Measurements from ENCODE around the gene TBC1D14. TPM values are rescaled to one million over a fixed set of nuclear protein-coding genes. Genes with fewer than 3 reads are reported as not detected.

TBC1D14 gene
- polyA plus RNA-seq, 3 donors, result 36.3 to 44.7 (median 39.3) TPM

DNA sequence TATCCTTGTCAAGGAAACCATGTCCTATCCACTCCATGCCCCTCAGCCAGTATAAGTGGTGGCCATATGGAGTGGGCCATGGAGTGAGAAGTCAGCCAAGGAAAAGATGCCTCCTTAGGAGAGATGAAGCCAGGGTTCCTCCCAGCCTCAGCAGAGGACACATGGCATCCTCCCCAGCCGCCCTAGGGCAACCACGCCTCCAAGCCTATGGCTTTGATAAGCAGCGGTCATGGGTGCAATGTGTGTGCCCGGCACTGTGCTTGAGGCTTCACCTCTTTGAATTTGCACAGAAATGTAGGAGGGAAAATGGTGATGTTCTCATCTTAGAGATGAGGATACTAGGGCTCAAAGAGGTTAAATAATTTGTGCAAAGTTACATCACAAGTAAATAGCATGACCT lies 34.6 kb upstream of the TBC1D14 start:
- H2AFZ ChIP-seq (ENCODE audit: insufficient read depth, low read depth, low read length, poor library complexity, severe bottlenecking), result no peak overlapping the region
- 100% methylated on average over 1 of the region's 4 CpGs for WGBS (ENCODE audit: insufficient coverage)
- Mint-ChIP-seq H3K27ac (peak overlapping the region; percentile 63 to 90 (median 77)), H3K4me3 (no peak overlapping the region), H3K27me3 (ENCODE audit: low read depth in 3 of 3) (no peaks in the 10 kb centered on the region), H3K4me1 (peaks cover 45% of the 10 kb centered on the region), H3K9me3 (peaks cover 0 to 3% (median 0%) of the 10 kb centered on the region in 7 donors), H3K36me3 (peaks cover 56 to 70% of the 10 kb centered on the region in 2 donors)
- TF ChIP-seq CTCF (IDR thresholded peaks at IDR 0.05), result no peak
- H3K9me3 ChIP-seq (replicated peaks in 1 of 2; ENCODE audit: control insufficient read depth in 1 of 2, insufficient read depth in 1 of 2, low read length in 2 of 2), result no peaks in the 10 kb centered on the region
- H3K27ac ChIP-seq (ENCODE audit: low read depth in 1 of 2, low read length in 2 of 2), result peak overlapping the region; percentile 11 to 73
- no peaks in the 10 kb centered on the region for H3K27me3 ChIP-seq (ENCODE audit: control insufficient read depth in 2 of 2, insufficient read depth in 2 of 2, low read length in 2 of 2)
- H3K9ac ChIP-seq (ENCODE audit: insufficient read depth, low read length, poor library complexity, severe bottlenecking), result no peak overlapping the region
- H3K4me3 ChIP-seq (replicated peaks in 1 of 3; ENCODE audit: low read depth in 2 of 3, low read length in 3 of 3), result peak overlapping the region in 1 of 3 experiments; percentile 6
- no peak overlapping the region for H3K4me2 ChIP-seq (replicated peaks; ENCODE audit: extremely low read depth, low read length, poor library complexity, severe bottlenecking)
- intact Hi-C loops (cut with micrococcal nuclease), result loop anchor here (5.0 kb wide), 3 partner anchors 68 to 153 kb away; no protein-coding TSS in a partner anchor
- H3K4me1 ChIP-seq (ENCODE audit: control insufficient read depth in 1 of 2, insufficient read depth in 2 of 2, low read length in 2 of 2), result peaks cover 39 to 46% of the 10 kb centered on the region in 2 donors
- DNase-seq, result no peak
- H3K36me3 ChIP-seq (replicated peaks in 1 of 2; ENCODE audit: control insufficient read depth in 1 of 2, insufficient read depth in 2 of 2, low read length in 2 of 2), result peaks cover 48 to 75% of the 10 kb centered on the region in 2 donors
- H3K79me2 ChIP-seq (ENCODE audit: insufficient read depth, low read length), result peaks cover 4% of the 10 kb centered on the region
- H4K20me1 ChIP-seq (ENCODE audit: insufficient read depth, low read length), result peaks cover 40% of the 10 kb centered on the region

GRCh38 chr4:6875431-6875831 lies 34.2 kb upstream of the TBC1D14 start:
- peaks cover 4% of the 10 kb centered on the region for H3K79me2 ChIP-seq (ENCODE audit: insufficient read depth, low read length)
- TF ChIP-seq CTCF (IDR thresholded peaks at IDR 0.05), result no peak
- Mint-ChIP-seq H3K4me3 (no peak overlapping the region), H3K27me3 (ENCODE audit: low read depth in 3 of 3) (no peaks in the 10 kb centered on the region), H3K9me3 (peaks cover 0 to 3% (median 0%) of the 10 kb centered on the region in 7 donors), H3K4me1 (peaks cover 40% of the 10 kb centered on the region), H3K27ac (peak overlapping the region; percentile 76 to 90 (median 86)), H3K36me3 (peaks cover 59 to 73% of the 10 kb centered on the region in 2 donors)
- H3K9me3 ChIP-seq (replicated peaks in 1 of 2; ENCODE audit: control insufficient read depth in 1 of 2, insufficient read depth in 1 of 2, low read length in 2 of 2), result no peaks in the 10 kb centered on the region
- H3K27ac ChIP-seq (ENCODE audit: low read depth in 1 of 2, low read length in 2 of 2), result peak overlapping the region; percentile 11 to 73
- no peak overlapping the region for H3K9ac ChIP-seq (ENCODE audit: insufficient read depth, low read length, poor library complexity, severe bottlenecking)
- H3K36me3 ChIP-seq (replicated peaks in 1 of 2; ENCODE audit: control insufficient read depth in 1 of 2, insufficient read depth in 2 of 2, low read length in 2 of 2), result peaks cover 51 to 80% of the 10 kb centered on the region in 2 donors
- peaks cover 34 to 42% of the 10 kb centered on the region in 2 donors for H3K4me1 ChIP-seq (ENCODE audit: control insufficient read depth in 1 of 2, insufficient read depth in 2 of 2, low read length in 2 of 2)
- peaks cover 37% of the 10 kb centered on the region for H4K20me1 ChIP-seq (ENCODE audit: insufficient read depth, low read length)
- DNase-seq, result peak; percentile 93 to 98 (median 93)
- no peak overlapping the region for H3K4me2 ChIP-seq (replicated peaks; ENCODE audit: extremely low read depth, low read length, poor library complexity, severe bottlenecking)
- H3K4me3 ChIP-seq (replicated peaks in 1 of 3; ENCODE audit: low read depth in 2 of 3, low read length in 3 of 3), result peak overlapping the region in 1 of 3 experiments; percentile 6
- intact Hi-C loops (cut with micrococcal nuclease), result no loop called here
- no peaks in the 10 kb centered on the region for H3K27me3 ChIP-seq (ENCODE audit: control insufficient read depth in 2 of 2, insufficient read depth in 2 of 2, low read length in 2 of 2)
- WGBS (ENCODE audit: insufficient coverage), result 0% methylated on average over 4 of the region's 4 CpGs
- H2AFZ ChIP-seq (ENCODE audit: insufficient read depth, low read depth, low read length, poor library complexity, severe bottlenecking), result no peak overlapping the region

Measured in CD14-positive monocyte (primary cell).